ENCODE measurements around the gene TBCA.
"Not testable (repeated sequence)": the region's sequence is repeated elsewhere in the genome, so short reads cannot be mapped to it uniquely, and the experiment has no call there.

The TBCA gene

DNA sequence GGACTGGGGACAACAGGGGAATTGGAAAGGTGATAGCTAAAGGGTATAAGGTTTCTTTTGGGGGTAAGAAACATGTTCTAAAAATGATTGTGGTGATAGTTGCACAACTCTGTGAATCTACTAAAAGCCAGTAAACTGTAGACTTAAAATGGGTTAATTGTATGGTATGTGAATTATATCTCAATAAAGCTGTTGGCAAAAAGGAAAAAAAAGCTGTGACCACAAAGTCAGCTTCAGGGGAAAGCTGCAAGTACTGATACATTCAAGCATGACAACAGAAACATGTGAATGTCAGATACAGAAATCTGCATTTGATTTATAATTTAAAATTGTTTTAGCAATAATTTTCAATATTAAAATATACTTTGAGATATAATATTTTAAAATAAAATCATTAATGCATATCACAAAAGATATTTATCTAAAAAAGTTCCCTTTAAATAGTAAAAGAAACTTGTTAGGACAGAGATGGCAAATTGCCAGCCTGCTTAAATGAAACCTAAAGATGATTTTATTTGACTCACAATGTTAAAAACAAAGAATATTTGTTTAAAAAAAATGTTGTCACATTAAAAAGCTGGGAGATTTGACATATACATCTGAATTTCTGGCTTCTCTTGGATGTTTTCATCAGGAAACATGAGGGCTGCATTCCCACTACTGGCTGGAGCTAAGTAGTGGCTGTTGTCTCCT, 66.0 kb downstream of the TBCA start:
- DNase-seq: no peak

DNA sequence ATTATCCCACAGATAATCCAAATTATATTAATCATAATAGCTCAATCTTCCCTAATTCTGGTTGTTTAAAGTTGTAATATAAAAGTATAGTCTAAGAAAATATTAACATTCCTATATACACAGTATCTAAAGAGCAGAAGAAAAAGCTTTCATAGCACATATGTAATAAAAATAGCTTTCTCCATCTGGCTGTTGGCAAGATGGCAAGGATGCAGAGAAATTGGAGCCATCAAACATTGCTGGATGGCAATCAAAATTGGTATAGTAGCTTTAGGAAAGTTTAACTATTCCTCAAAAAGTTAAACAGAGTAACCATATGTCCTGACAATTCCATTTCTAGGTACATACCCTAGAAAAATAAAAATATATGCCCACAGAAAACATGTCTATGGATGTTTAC, 66.8 kb downstream of the TBCA start:
- DNase-seq: no peak

DNA sequence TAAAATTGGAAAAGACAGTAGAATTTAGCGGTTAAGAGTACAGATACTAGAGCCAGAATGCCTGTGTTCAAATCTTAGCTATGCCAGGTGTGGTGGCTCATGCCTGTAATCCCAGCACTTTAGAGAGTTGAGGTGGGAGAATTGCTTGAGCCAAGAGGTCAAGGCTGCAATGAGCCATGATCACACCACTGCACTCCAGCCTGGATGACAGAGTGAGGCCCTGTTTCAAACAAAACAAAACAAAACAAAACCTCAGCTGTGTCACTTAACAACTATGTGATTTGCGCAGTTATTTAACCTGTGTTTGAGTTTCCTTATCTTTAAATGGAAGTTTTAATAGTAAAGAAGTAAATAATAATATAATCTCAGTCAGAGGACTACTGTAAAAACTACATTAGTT, 68.3 kb downstream of the TBCA start:
- DNase-seq: no peak

- not testable (repeated sequence) for DNase-seq
Observed at GRCh38 chr5:77699569-77699968, 76.6 kb downstream of the TBCA start.

DNA sequence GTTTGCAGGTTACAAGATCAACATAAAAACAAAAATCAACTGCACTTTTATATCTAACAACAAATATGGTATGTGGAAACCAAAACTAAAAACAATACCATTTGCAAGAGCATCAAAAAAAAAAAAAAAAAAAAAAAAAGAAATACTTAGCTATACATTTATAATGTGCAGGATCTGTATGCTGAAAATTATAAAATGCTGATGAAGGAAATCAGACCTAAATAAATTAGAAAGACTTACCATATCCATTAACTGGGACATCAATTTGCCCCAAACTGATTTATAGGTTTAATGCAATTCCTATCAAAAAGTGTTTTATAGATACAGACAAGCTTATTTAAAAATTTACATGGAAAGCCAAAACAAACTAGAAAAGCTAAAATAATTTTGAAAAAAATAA, 77.2 kb downstream of the TBCA start:
- DNase-seq: no peak

DNA sequence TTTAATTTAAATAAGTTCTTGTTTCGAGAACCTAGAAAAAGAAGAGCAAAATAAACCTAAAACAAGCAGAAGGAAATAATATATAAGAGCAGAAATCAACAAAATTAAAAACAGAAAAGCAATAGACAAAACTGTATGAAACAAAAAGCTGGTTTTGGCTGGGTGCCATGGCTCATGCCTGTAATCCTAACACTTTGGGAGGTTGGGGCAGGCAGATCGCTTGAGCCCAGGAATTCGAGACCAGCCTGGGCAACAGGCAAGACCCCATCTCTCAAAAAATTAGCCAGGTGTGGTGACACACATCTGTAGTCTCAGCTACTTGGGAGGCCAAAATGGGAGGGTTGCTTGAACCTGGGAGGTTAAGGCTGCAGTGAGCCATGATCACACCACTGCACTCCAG, 78.4 kb downstream of the TBCA start:
- peak in 1 of 56 donors; percentile 3 for DNase-seq

- no peak for DNase-seq
Observed at GRCh38 chr5:77696120-77696519, 80.0 kb downstream of the TBCA start.

DNA sequence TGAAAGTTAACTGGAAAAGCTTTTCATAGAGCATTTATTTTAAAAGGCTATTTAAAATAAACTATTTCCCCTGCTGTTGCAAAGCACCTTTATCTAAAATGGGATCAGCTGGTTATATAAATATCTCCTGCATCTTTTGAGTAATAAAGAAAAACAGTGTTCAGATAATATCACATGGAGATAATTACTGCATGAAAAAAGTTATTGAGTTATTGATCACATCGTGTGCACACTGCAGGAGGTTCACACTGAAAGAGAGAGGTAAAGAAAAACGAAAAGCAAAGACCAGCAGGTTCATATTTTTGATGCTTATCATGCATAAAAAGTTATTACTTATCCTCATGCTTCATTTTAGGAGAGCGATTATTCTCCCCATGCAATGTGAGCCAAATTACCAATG, 82.2 kb downstream of the TBCA start:
- DNase-seq: no peak

- no peak for DNase-seq
Observed at GRCh38 chr5:77683171-77683732, 92.9 kb downstream of the TBCA start.

DNA sequence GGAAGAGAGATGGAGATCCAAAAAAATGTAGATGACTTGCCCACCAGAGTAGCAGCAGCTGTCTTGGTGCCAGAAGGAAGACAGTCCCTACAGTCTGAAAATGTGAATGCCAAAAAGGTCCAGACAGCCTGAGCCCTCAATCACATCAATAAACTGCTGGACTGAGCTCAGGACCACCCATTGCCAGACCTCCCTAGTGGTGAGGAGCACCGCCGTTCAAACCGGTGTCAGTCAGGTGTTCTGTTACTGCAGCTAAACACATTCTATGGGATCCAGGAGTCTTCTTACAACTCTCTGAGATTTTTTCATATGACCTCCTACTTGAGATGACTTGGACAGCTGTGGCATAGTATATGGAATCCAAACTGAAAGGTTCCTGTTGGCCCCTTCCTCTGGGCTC, 105.6 kb downstream of the TBCA start:
- DNase-seq: no peak

- DNase-seq: no peak
Observed at GRCh38 chr5:77669677-77670076, 106.5 kb downstream of the TBCA start.

DNA sequence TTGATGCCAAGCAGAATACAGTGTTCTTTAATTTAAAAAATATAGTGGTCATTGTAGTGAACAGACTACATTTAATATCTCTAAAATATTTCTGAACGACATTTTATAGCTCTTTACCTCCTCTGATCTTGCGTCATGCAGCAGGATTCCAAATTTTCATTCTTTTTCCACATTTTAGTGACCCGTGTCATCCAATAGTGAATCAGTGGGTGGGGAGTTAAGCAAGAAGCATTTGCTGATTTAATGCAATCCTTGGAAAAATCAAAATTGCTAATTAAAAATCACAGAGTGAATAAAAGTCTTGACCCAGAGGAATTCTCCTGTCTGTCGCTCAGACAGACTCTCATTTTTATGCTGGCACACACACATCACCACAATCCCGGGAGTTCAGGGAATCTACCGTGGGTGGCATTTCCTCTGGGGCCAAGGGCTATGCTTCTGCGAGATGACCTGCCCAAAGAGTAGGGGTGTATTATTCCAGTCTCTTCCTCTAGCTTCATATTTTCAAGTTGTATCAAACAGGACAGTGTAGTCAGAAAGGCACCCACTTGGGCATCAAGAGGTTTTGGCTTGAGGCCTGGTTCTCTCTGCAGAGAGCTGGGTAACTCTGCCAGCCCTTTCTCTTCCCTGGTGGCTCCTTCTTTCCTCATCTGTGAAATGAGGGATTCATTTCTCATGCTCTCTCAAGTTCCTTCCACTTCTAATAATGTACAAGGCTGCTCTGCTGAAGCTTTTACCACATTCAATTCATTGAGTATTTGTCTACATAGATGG, 112.9 kb downstream of the TBCA start:
- DNase-seq: no peak

DNA sequence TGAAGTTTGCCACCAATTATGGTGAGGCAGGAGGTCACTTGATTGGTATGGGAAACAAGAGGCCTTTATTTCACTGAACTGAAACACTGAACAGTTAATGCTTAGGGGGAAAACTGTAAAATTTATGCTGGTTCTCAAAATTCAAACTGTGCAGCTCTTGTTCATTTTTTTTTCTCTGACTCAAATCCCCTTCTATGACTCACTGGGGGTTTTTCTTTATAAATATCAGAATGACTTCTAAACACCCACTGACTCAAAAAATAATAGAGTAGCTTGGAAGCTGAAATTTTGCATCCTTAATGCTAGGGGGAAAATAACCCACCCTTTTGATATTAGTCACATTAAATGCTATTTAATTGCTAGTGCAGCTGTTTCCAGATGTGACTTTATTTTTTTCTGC, 113.5 kb downstream of the TBCA start:
- DNase-seq: no peak

DNA sequence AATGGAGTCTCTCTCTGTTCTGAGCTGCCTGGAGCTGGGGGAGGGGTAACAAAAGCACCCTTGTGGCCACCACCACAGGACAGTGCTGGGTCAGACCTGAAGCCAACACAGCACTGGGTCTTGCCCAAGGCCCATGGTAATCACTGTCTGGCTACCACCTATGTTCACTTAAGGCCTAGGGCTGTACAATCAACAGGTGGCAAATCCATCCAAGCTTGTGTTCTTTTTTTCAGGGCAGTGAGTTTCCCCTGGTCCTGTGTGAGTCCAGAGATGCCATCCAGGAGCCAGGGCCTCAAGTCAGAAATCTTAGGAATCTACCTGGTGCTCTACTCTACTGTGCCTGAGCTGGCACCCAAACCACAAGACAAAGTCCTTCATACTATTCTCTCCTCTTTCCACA, 117.5 kb downstream of the TBCA start:
- no peak for DNase-seq

DNA sequence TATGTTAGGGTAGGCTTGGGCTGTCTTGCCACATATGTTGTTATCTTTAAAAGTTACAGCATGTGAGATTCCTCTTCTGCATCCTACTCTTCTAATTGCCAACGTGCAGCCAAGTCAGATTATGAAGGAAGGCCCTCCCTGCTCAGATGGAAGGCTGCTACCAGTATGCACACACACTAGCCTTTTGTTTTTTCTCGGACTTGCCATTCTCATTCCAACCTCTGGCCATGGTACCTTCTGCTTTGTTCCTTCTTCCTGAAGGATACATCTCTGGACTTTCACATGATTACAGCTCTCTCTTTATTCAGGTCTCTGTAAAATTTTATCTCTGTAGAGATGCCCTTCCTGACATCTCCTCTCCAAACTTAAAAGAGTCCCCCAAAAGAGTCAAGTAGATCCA, 124.8 kb downstream of the TBCA start:
- no peak for DNase-seq

DNA sequence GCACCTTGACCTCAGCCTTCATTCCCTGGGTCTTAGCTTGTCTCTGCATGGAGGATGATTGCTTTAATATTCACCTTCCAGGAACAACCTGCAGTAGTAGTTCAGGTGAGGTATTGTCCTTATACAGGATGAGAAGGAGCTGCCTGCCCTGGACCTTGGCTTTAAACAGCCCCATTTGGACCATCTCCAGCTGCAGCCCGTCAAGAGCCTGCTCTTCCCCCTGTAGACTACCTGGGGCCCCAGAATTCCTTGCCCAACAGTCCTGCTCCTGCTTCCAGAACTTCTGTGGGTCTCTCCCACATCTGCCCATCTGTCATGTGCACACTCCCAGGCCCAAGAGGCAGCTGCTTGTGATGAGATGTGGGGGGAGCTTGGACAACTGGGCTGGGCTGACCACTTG, 125.5 kb downstream of the TBCA start:
- DNase-seq: no peak

GRCh38 chr5:77649776-77650175, 126.4 kb downstream of the TBCA start:
- no peak for DNase-seq

- no peak for DNase-seq
Observed at GRCh38 chr5:77645995-77646639, 130.0 kb downstream of the TBCA start.

DNA sequence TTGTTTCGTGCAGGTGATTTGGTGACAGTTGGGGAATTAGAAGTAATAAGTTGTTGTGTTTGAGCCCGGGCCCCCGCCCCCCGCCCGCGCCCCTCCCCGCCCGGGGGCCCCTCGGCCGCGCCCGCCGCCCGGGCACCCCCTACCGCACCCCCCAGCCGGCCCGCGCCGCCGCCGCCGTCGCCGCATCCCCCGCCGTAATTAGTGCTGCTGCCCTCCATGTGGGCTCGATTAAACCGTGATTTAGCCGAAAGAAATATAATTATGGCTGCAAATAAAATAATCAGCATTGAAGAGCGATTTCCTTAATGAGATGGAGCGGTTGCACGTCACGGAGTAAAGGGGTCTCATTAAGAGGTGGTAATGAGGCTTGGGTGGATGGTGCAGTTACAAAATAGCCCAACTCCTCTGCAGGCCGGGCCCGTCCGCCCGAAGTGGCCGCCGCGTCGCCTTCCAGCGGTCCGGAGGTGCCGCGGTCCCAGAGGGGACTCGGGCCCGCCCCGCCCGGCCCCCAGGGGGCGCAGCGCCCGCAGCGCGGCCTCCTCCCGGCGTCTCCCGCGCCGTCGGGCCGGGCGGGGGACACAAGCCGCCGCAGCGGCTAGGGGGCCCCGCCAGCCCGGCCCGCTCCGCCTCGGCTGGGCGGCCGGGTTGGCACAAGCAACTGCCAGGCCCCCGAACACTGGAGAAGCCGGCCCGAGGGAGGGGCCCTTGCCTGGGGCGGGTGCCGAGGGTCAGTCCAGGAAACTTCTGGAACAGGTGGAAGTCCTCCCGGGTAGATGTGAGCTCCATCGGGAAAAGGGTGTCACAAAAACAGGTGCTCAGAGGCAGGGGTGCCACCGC, 130.8 kb downstream of the TBCA start:
- DNase-seq: peak in 7 of 56 donors; percentile 6 to 54 (median 22)

- no peak for DNase-seq
Observed at GRCh38 chr5:77644371-77645157, 131.6 kb downstream of the TBCA start.
